T-cell (primary cell): ENCODE results near the gene KCNJ4. TPM values are rescaled to one million over a fixed set of nuclear protein-coding genes. Genes with fewer than 3 reads are reported as not detected.

ENCODE experiments used
- ATAC-seq, 4 experiments: fragments of 200-7000 bp in 3 of 4; fragments of 150-1000 bp in 1 of 4; cut with Tn5 transposase; replicated peaks in 1 of 4; 1 replicate in 3 of 4; 2 replicates in 1 of 4; pipeline ENCODE4 v1.10.0; 2021; ENCODE audit warnings: moderate library complexity in 3 of 4, mild to moderate bottlenecking in 2 of 4, moderate number of reproducible peaks in 1 of 4
- CTCF ChIA-PET, 2 donors: fragments of 300-600 bp; sonication (Branson Sonifier 250); formaldehyde crosslinking; loops; one replicate each; lab custom pipeline; 2022; ENCODE audit warnings: antibody characterized with exemption in 2 of 2; lab: Charles Lee
- POLR2A ChIA-PET, 2 donors: fragments of 300-600 bp; sonication (Branson Sonifier 250); formaldehyde crosslinking; loops; one replicate each; lab custom pipeline; 2022; ENCODE audit warnings: antibody characterized with exemption in 2 of 2; lab: Charles Lee
- DNase-seq, 35 experiments: peaks; one replicate each; pipeline versions ENCODE4 v3.0.0 to v3.0.0-alpha.2; 2013 to 2023
- H3K27ac ChIP-seq: one replicate; pipeline ENCODE4 v1.5.1; 2013; ENCODE audit warnings: low read length
- H3K27me3 ChIP-seq, 2 experiments: replicated peaks in 1 of 2; 1 replicate in 1 of 2; 2 replicates in 1 of 2; pipeline versions ENCODE4 v1.6.1 to v1.7.0; 2013; ENCODE audit warnings: low read length in 1 of 2, mixed read lengths in 1 of 2; ENCODE audit not compliant: control insufficient read depth in 2 of 2, insufficient read depth in 2 of 2; ENCODE audit errors: extremely low read depth in 1 of 2
- H3K36me3 ChIP-seq, 2 donors: 1 replicate in 1 of 2; 2 replicates in 1 of 2; pipeline versions ENCODE4 v1.6.1 to v1.7.0; 2013; ENCODE audit warnings: low read length in 1 of 2; ENCODE audit not compliant: control insufficient read depth in 2 of 2, insufficient read depth in 1 of 2; ENCODE audit errors: extremely low read depth in 1 of 2
- H3K4me1 ChIP-seq, 2 experiments: 1 replicate in 1 of 2; 2 replicates in 1 of 2; pipeline versions ENCODE4 v1.6.1 to v1.7.0; 2013; ENCODE audit warnings: low read length in 2 of 2, mixed read lengths in 1 of 2; ENCODE audit not compliant: insufficient read depth in 2 of 2, control insufficient read depth in 1 of 2; ENCODE audit errors: extremely low read depth in 1 of 2
- H3K4me3 ChIP-seq, 2 donors: 1 replicate in 1 of 2; 2 replicates in 1 of 2; pipeline versions ENCODE4 v1.5.1 to v1.7.0; 2013; ENCODE audit warnings: mild to moderate bottlenecking in 2 of 2, low read length in 1 of 2, moderate library complexity in 1 of 2; ENCODE audit not compliant: control insufficient read depth in 1 of 2; ENCODE audit errors: extremely low read depth in 1 of 2
- H3K9me3 ChIP-seq: 2 replicates; pipeline ENCODE4 v1.7.0; 2013
- H3K27ac Mint-ChIP-seq, 2 donors: one replicate each; pipeline ENCODE4 v1.8.0; 2020 to 2021; ENCODE audit warnings: mild to moderate bottlenecking in 2 of 2, mixed read lengths in 2 of 2
- H3K27me3 Mint-ChIP-seq, 2 donors: one replicate each; pipeline ENCODE4 v1.8.0; 2021 to 2022; ENCODE audit warnings: mixed read lengths in 2 of 2
- H3K36me3 Mint-ChIP-seq: one replicate; pipeline ENCODE4 v1.8.0; 2021; ENCODE audit warnings: mixed read lengths
- H3K4me1 Mint-ChIP-seq, 3 donors: one replicate each; pipeline ENCODE4 v1.8.0; 2020 to 2022; ENCODE audit warnings: mixed read lengths in 3 of 3, mild to moderate bottlenecking in 1 of 3
- H3K4me3 Mint-ChIP-seq, 3 donors: one replicate each; pipeline ENCODE4 v1.8.0; 2020 to 2022; ENCODE audit warnings: mild to moderate bottlenecking in 3 of 3, mixed read lengths in 3 of 3, moderate library complexity in 3 of 3
- H3K9me3 Mint-ChIP-seq, 3 donors: one replicate each; pipeline ENCODE4 v1.8.0; 2020 to 2022; ENCODE audit warnings: mixed read lengths in 3 of 3
- WGBS: methylation state at CpG from one replicate; pipeline ENCODE4 v1.1.5; 2013; ENCODE audit warnings: missing lambda C conversion rate; ENCODE audit not compliant: insufficient coverage; 5-methylcytosine and 5-hydroxymethylcytosine counted together
- total RNA-seq, 35 experiments: library from RNA in 6 of 35; stranded (reverse) in 6 of 35; fragments of 120-200 nt in 1 of 35; gene quantifications; one replicate each; pipeline versions ENCODE4 v1.2.1 to v1.2.4 and lab custom pipeline; 2013 to 2026

Gene KCNJ4
- total RNA-seq, 5 donors from 2014 or later (not counting 1 experiment from before 2014, with no cell fraction given), result not detected

DNA sequence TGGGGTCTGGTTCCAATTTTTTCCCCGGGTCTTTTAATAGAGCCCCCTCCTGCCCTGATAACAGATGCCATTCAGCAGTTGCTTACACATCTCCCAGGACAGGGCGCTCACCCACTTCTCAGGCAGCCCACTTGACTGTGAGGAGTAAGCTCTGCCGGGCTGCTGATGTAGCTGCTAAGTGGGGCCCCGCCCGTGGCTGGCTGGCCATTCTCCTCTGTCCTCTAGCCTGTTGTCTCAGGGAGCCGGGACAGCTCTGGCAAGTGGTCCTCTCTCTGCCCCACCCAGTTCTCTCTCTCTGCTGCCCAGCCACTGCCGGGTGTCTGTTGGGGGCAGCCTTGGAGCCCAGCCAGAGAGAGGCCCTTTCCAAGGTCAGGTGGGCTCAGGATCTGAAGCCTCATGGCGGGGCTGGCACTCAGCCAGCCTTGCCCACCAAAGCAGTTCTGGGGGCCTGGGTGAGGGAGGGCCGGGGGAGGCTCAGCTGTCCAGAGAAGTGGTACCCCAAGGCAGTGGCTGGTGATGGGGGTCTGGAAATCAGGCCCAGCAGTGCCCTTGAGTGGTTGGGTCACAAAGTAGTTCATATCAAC is 8.9 kb downstream of the KCNJ4 start:
- Histone ChIP-seq H3K27me3 (peaks cover 0 to 60% of the 10 kb centered on the region in 2 experiments), H3K27ac (no peak overlapping the region), H3K4me1 (no peaks in the 10 kb centered on the region), H3K4me3 (no peak overlapping the region), H3K36me3 (no peaks in the 10 kb centered on the region), H3K9me3 (no peaks in the 10 kb centered on the region)
- no peak overlapping the region for H3K27ac Mint-ChIP-seq
- no peak for ATAC-seq
- ChIA-PET POLR2A (no interaction called here), CTCF (no interaction called here)
- H3K9me3 Mint-ChIP-seq, result no peaks in the 10 kb centered on the region
- H3K4me3 Mint-ChIP-seq, result no peak overlapping the region
- H3K4me1 Mint-ChIP-seq, result no peaks in the 10 kb centered on the region
- no peaks in the 10 kb centered on the region for H3K36me3 Mint-ChIP-seq
- H3K27me3 Mint-ChIP-seq, result peaks cover 0 to 30% of the 10 kb centered on the region in 2 donors
- WGBS, result 85% methylated on average over 7 of the region's 9 CpGs
- DNase-seq, result no peak

DNA sequence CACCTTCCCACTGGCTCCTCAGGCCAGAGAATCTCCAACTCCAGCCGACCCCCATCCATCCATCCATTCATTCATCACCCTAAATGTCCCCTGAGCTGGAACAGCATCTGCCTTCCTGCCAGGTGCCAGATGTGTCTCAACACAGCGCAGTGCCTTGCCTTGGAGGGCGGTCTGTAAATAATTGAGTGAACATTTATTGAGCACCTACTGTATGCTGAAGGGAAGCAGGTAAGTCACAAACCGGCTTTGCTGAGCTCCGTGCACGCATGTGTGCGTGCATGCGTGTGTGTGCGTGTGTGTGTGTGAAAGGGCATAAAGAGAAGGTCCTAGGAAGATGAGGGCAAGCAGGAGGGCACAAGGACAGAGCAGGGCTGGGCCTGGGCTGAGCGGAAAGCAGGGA is 10.2 kb downstream of the KCNJ4 start:
- no peak overlapping the region for H3K4me3 Mint-ChIP-seq
- H3K27ac Mint-ChIP-seq, result no peak overlapping the region
- H3K4me3 ChIP-seq, result no peak overlapping the region
- peaks cover 5 to 17% of the 10 kb centered on the region in 2 donors for H3K27me3 Mint-ChIP-seq
- H3K4me1 Mint-ChIP-seq, result no peaks in the 10 kb centered on the region
- ATAC-seq, result no peak
- peaks cover 0 to 54% of the 10 kb centered on the region in 2 experiments for H3K27me3 ChIP-seq
- CTCF ChIA-PET, result no interaction called here
- no peaks in the 10 kb centered on the region for H3K4me1 ChIP-seq
- H3K36me3 ChIP-seq, result no peaks in the 10 kb centered on the region
- POLR2A ChIA-PET, result no interaction called here
- no peak for DNase-seq
- no peaks in the 10 kb centered on the region for H3K9me3 ChIP-seq
- no peaks in the 10 kb centered on the region for H3K9me3 Mint-ChIP-seq
- no peaks in the 10 kb centered on the region for H3K36me3 Mint-ChIP-seq
- 92% methylated on average over 10 of the region's 10 CpGs for WGBS
- no peak overlapping the region for H3K27ac ChIP-seq

DNA sequence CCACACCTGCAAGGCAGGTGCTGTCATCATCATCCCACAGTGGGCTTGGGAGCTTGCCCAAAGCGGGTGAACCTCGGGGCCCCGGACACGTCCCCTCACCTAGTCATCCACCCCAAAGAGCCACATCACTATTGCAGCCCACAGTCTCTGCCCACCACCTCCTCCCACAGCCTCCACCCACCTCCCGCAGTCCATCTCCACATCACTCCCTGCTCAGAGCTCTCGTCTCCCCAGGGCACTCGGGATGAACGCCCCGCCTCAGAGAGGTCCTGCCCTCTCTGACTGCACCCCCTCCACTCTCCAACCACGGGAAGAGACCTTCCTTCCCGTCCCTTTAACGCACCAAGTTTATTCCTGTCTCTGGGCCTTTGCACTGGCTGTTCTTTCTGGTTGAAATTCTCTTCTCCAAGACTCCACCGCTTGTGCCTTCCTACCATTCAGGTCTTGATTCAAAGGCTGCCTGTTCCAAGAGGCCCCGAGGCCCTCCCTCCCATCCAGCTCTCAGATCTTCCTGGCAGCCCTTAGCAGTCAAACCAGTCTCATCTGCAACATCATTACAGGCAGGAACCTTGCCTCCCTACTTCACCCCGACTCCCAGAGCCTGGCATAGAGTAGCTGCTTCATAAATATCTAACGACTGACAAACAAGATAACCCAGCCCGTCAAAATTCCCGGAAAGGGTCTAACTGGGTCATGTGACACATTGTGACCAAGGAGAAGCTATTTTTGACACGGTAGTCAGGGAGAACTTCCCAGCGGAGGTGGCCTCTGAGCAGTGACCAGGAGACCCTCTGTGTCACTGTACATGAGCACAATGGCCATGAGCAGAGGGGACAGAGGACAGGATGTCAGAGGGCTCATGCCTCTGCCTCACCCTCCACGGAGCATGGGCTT is 11.1 kb downstream of the KCNJ4 start:
- no peak overlapping the region for H3K4me3 Mint-ChIP-seq
- H3K27me3 Mint-ChIP-seq, result peaks cover 5 to 15% of the 10 kb centered on the region in 2 donors
- ATAC-seq (no peak), DNase-seq (no peak)
- H3K36me3 ChIP-seq, result no peaks in the 10 kb centered on the region
- H3K27ac ChIP-seq, result no peak overlapping the region
- H3K9me3 ChIP-seq, result no peaks in the 10 kb centered on the region
- H3K36me3 Mint-ChIP-seq, result no peaks in the 10 kb centered on the region
- H3K9me3 Mint-ChIP-seq, result no peaks in the 10 kb centered on the region
- CTCF ChIA-PET, result no interaction called here
- H3K4me1 Mint-ChIP-seq, result no peaks in the 10 kb centered on the region
- POLR2A ChIA-PET, result no interaction called here
- H3K4me3 ChIP-seq, result no peak overlapping the region
- H3K27ac Mint-ChIP-seq, result no peak overlapping the region
- H3K4me1 ChIP-seq, result no peaks in the 10 kb centered on the region
- WGBS, result 73% methylated on average over 18 of the region's 21 CpGs
- peaks cover 0 to 45% of the 10 kb centered on the region in 2 experiments for H3K27me3 ChIP-seq

DNA sequence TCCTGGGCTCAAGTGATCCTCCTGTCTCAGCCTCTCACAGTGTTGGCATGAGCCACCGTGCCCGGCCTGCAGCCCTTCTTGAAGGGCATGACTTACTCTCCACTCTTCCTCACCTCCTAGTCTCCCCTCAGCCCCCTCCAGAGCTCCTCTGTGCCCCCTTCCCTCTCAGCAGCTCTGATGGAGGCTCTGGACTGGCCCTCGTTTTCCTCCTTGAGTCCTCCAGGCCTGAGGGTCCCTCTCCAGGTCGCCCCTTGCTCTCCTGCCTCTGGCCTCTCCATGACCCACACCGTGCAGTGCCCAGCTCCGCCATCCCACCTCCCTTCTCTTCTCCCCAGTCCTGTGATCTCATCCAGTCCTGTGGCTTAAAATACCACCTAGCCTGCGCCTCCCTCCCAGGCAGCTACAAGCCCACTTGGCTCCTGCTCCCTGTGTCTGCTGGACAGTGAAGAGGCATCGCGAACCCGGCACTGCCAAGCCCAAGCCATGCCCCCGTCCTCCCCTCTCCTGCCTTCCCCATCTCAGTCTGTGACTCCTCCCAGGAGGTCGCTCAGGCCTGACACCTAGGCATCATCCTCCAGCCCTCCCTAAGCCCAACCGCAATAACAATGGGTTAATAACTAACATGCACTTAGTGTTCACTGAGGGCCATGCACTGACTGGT is 11.9 kb downstream of the KCNJ4 start:
- Mint-ChIP-seq H3K27ac (no peak overlapping the region), H3K4me1 (no peaks in the 10 kb centered on the region), H3K9me3 (no peaks in the 10 kb centered on the region), H3K27me3 (peaks cover 5 to 15% of the 10 kb centered on the region in 2 donors), H3K36me3 (no peaks in the 10 kb centered on the region), H3K4me3 (no peak overlapping the region)
- ChIA-PET POLR2A (no interaction called here), CTCF (no interaction called here)
- H3K9me3 ChIP-seq, result no peaks in the 10 kb centered on the region
- 82% methylated on average over 13 of the region's 13 CpGs for WGBS
- peaks cover 0 to 38% of the 10 kb centered on the region in 2 experiments for H3K27me3 ChIP-seq
- ATAC-seq (no peak), DNase-seq (no peak)
- no peak overlapping the region for H3K4me3 ChIP-seq
- H3K4me1 ChIP-seq, result no peaks in the 10 kb centered on the region
- H3K27ac ChIP-seq, result no peak overlapping the region
- H3K36me3 ChIP-seq, result no peaks in the 10 kb centered on the region

DNA sequence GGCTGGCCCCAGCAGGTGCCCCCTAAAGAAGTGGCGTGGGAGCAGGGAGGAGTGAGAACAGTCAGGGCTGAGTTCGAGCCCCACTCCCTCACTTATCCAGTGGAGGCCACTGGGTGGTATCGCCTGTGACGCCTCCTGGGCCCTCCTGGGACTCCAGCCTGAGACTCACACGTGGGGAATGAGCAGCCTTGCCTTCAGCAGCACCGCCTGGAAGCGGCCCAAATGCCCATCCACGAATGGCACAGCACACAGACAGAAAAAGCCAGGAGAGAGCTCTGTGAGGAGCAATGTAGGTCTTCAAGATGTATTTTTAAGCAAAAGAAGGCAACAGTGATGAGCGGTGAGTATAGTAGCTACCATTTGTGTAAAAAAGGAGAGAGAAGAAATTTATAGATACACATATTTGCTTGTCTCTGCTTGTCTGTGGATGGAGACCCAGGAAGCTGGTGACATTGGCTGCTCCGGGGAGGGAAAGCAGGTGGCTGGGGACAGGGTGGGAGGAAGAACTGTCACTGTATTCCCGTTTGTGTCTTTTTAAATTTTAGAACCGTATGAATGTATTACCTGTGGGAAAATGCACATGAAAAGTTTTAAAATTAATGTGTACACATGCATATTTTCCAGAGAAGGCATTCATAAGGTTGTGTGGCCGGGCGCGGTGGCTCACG is 13.2 kb downstream of the KCNJ4 start:
- POLR2A ChIA-PET, result no interaction called here
- H3K4me1 ChIP-seq, result no peaks in the 10 kb centered on the region
- peaks cover 0 to 34% of the 10 kb centered on the region in 2 experiments for H3K27me3 ChIP-seq
- H3K36me3 ChIP-seq, result no peaks in the 10 kb centered on the region
- Mint-ChIP-seq H3K27ac (peak overlapping the region in 1 of 2 donors; percentile 49), H3K36me3 (no peaks in the 10 kb centered on the region), H3K27me3 (peaks cover 5 to 15% of the 10 kb centered on the region in 2 donors), H3K4me3 (no peak overlapping the region), H3K9me3 (no peaks in the 10 kb centered on the region), H3K4me1 (no peaks in the 10 kb centered on the region)
- no peaks in the 10 kb centered on the region for H3K9me3 ChIP-seq
- ATAC-seq, result no peak
- H3K4me3 ChIP-seq, result no peak overlapping the region
- CTCF ChIA-PET, result no interaction called here
- no peak for DNase-seq
- 78% methylated on average over 6 of the region's 16 CpGs for WGBS
- H3K27ac ChIP-seq, result no peak overlapping the region

DNA sequence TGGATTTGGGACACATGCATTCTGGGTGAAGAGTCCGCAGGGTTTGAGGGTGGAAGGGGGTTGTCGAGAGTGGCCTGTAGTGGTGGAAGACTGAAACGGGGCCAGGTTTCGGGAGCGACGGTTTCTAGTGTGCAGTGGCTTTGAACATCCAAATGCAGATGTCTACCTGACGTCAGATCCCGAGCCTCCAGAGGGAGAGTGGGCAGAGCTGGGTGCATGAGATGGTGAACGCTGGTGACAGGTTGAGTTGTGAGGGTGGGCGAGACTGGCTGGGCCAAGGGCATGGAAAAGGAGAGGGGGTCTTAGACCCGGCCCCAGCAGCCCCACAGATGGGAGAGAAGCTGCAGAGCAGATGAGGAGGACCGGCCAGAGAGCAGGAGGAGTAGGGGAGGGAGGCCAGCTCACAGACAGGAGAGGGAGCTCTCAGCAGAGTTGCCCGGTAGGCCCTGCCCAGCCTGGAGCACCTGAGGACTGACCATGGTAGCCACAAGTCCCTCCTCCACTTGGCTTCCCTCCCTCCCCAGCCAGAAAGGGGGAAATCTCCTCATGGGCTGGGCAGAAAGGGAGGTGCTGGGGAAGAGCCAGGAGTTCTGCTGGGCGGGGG is 14.2 kb downstream of the KCNJ4 start:
- H3K4me1 Mint-ChIP-seq, result no peaks in the 10 kb centered on the region
- ChIA-PET POLR2A (no interaction called here), CTCF (no interaction called here)
- H3K4me3 ChIP-seq, result no peak overlapping the region
- ATAC-seq, result no peak
- no peaks in the 10 kb centered on the region for H3K4me1 ChIP-seq
- H3K27ac ChIP-seq, result no peak overlapping the region
- H3K9me3 Mint-ChIP-seq, result no peaks in the 10 kb centered on the region
- 83% methylated on average over 12 of the region's 14 CpGs for WGBS
- no peak overlapping the region for H3K4me3 Mint-ChIP-seq
- no peaks in the 10 kb centered on the region for H3K36me3 ChIP-seq
- no peak for DNase-seq
- H3K27me3 Mint-ChIP-seq, result peaks cover 5 to 15% of the 10 kb centered on the region in 2 donors
- H3K27me3 ChIP-seq, result peaks cover 0 to 33% of the 10 kb centered on the region in 2 experiments
- no peaks in the 10 kb centered on the region for H3K36me3 Mint-ChIP-seq
- no peak overlapping the region for H3K27ac Mint-ChIP-seq
- H3K9me3 ChIP-seq, result no peaks in the 10 kb centered on the region
